ENCODE measurements around the gene HMX2. TPM values are rescaled to one million over a fixed set of nuclear protein-coding genes. Genes with fewer than 3 reads are reported as not detected.

HMX2 gene
- total RNA-seq, 3 donors from 2014 or later, result not detected

GRCh38 chr10:123154092-123154710 lies 6.3 kb downstream of the HMX2 start, which contains the start of gene BUB3:
Gene BUB3 (plus strand): TSS chr10:123154402. CDS start chr10:123154918, 516 bp downstream.
- intact Hi-C loops (cut with DNase I; ENCODE audit: low total_unique reads), result no loop called here
- DNase-seq (ENCODE audit: low spot score in 2 of 2), result peak; percentile 97 to 98
- no peak for TF ChIP-seq CTCF (IDR thresholded peaks at IDR 0.05)
- TF ChIP-seq POLR2A (IDR thresholded peaks at IDR 0.05), result peak; percentile 77
- TF ChIP-seq POLR2AphosphoS5 (IDR thresholded peaks at IDR 0.05), result peak; percentile 50 to 90 (median 87)
- Histone ChIP-seq H3K27me3 (peaks cover 2 to 43% of the 10 kb centered on the region in 2 donors), H3K4me1 (peaks cover 0 to 22% of the 10 kb centered on the region in 2 donors), H3K36me3 (no peaks in the 10 kb centered on the region), H3K27ac (peak within 1 kb of the TSS; percentile 83 to 89), H3K4me3 (peak within 1 kb of the TSS; percentile 74 to 98 (median 86)), H3K9me3 (no peaks in the 10 kb centered on the region)

- peaks cover 0 to 36% of the 10 kb centered on the region in 2 donors for H3K27me3 ChIP-seq
- H3K4me1 ChIP-seq, result peaks cover 0 to 16% of the 10 kb centered on the region in 2 donors
- intact Hi-C loops (cut with DNase I; ENCODE audit: low total_unique reads), result no loop called here
- H3K27ac ChIP-seq, result peak overlapping the region; percentile 83 to 89
- H3K9me3 ChIP-seq, result no peaks in the 10 kb centered on the region
- H3K36me3 ChIP-seq, result no peaks in the 10 kb centered on the region
- H3K4me3 ChIP-seq, result peak overlapping the region; percentile 74 to 98 (median 86)
- TF ChIP-seq POLR2AphosphoS5 (IDR thresholded peaks at IDR 0.05), result no peak
- TF ChIP-seq POLR2A (IDR thresholded peaks at IDR 0.05), result no peak
- no peak for TF ChIP-seq CTCF (IDR thresholded peaks at IDR 0.05)
- DNase-seq (ENCODE audit: low spot score in 2 of 2), result peak in 1 of 2 donors; percentile 17
These were observed 7.0 kb downstream of the HMX2 start for GRCh38 chr10:123154711-123155505.

DNA sequence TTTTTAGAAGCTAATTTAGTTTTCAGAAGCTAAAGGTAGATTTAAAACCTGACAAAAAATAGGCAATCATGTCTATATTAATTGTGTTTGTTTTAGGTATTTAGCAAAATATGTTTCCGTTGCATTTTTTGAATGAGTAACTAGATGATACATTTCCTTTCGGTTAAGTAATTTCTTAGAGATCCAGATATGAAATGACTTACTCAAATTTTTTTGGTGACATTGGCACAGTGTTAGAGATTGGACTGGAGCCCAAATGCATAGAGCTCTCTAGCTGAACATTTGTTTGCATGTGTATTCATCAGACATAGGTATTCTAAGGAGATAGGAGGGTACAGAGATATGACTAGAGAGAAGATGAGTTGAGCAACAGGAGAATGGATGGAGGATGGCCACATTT lies 8.1 kb downstream of the HMX2 start:
- DNase-seq (ENCODE audit: low spot score in 2 of 2), result no peak
- Histone ChIP-seq H3K36me3 (no peaks in the 10 kb centered on the region), H3K9me3 (no peaks in the 10 kb centered on the region), H3K27me3 (peaks cover 0 to 24% of the 10 kb centered on the region in 2 donors), H3K27ac (no peak overlapping the region), H3K4me1 (peaks cover 0 to 4% of the 10 kb centered on the region in 2 donors), H3K4me3 (no peak overlapping the region)
- TF ChIP-seq CTCF (IDR thresholded peaks at IDR 0.05) (no peak), POLR2AphosphoS5 (IDR thresholded peaks at IDR 0.05) (no peak), POLR2A (IDR thresholded peaks at IDR 0.05) (no peak)
- intact Hi-C loops (cut with DNase I; ENCODE audit: low total_unique reads), result no loop called here

- DNase-seq (ENCODE audit: low spot score in 2 of 2), result no peak
- Histone ChIP-seq H3K4me3 (no peak overlapping the region), H3K9me3 (no peaks in the 10 kb centered on the region), H3K27me3 (peaks cover 0 to 13% of the 10 kb centered on the region in 2 donors), H3K4me1 (no peaks in the 10 kb centered on the region), H3K27ac (no peak overlapping the region), H3K36me3 (no peaks in the 10 kb centered on the region)
- TF ChIP-seq POLR2AphosphoS5 (IDR thresholded peaks at IDR 0.05) (no peak), POLR2A (IDR thresholded peaks at IDR 0.05) (no peak), CTCF (IDR thresholded peaks at IDR 0.05) (no peak)
- intact Hi-C loops (cut with DNase I; ENCODE audit: low total_unique reads), result no loop called here
These were observed 9.3 kb downstream of the HMX2 start for GRCh38 chr10:123157210-123157609.

- Histone ChIP-seq H3K4me1 (no peaks in the 10 kb centered on the region), H3K27ac (no peak overlapping the region), H3K4me3 (no peak overlapping the region), H3K36me3 (no peaks in the 10 kb centered on the region), H3K27me3 (no peaks in the 10 kb centered on the region), H3K9me3 (no peaks in the 10 kb centered on the region)
- DNase-seq (ENCODE audit: low spot score in 2 of 2), result no peak
- TF ChIP-seq CTCF (IDR thresholded peaks at IDR 0.05), result no peak
- no peak for TF ChIP-seq POLR2AphosphoS5 (IDR thresholded peaks at IDR 0.05)
- TF ChIP-seq POLR2A (IDR thresholded peaks at IDR 0.05), result no peak
- intact Hi-C loops (cut with DNase I; ENCODE audit: low total_unique reads), result no loop called here
These were observed 10.7 kb downstream of the HMX2 start for GRCh38 chr10:123158682-123159081.

Data from breast epithelium (tissue), 4 donors.